ENCODE results near the gene NEDD4L. TPM values are rescaled to one million over a fixed set of nuclear protein-coding genes. Genes with fewer than 3 reads are reported as not detected.

Gene NEDD4L
- polyA plus RNA-seq, 1 donor = 140 TPM

DNA sequence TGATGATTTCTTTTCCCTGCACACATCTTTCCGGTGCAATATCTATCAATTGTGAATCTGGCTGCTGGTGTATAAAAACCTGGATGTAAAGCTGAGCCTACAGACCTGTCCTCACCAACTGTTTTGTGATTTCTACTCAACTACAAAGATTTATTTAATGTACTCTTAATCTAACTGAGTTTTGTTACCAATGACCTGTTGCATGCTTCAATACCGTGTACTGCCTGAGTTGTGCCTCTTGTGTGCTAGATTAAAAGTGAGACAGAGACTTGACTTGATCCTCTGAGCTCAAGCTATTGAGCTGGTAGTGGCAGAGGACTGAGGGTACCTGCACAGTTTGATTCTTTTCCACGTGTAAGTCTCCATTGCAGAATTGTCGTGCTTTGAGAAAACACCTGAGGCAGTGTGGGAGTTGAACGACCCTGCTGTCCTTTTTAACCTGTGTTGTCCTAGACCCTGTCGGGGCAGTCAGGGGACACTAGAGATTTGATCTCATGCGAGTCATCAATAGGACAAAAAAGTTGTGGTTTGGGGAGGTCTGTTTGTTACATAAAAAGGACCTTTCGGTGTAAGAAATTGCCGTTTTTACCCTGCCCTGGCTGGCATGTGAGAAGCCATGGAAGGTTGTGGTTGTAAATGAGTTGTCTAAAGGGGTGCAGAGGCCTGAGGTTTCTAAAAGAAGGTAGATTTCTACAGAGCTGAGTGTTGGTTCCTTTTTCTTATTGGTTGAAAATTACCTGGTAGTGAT, 353.5 kb downstream of the NEDD4L start:
- no peak for DNase-seq

DNA sequence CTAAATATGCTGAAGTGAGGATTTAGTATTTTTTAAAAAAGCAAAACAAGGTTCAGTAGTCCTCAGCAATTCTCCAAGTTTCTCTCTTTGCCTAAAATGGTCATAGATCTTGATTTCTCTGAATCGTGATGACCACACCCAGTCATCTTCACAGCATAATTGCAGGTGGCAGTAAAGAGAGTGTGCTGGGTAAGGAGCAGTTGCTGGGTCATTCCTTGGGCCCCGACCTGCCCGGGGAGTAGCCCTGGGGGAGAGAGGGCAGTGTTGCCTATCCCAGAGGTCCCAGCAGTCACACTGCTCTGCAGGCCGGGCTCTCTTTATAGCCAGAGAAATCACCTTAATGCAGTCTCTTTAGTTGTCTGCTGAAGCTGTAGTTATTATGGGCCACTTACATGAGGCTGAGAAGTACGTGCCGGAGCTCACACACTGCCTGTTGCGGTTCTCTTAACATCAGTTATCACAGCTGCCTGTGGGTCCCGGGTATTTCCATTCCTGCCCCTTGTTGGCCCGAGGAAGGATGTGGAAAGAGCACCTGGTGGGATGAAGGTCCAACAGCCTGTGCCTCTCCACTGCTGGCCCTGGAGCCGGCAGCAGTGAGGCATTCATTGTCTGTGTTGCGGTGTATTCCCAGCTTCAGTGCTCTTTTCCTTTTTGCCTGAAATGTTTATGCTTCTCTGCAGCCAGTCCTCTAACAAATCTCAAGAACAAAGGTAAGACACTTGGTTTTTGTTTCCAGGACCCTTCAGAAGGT, 354.8 kb downstream of the NEDD4L start:
- DNase-seq = no peak

DNA sequence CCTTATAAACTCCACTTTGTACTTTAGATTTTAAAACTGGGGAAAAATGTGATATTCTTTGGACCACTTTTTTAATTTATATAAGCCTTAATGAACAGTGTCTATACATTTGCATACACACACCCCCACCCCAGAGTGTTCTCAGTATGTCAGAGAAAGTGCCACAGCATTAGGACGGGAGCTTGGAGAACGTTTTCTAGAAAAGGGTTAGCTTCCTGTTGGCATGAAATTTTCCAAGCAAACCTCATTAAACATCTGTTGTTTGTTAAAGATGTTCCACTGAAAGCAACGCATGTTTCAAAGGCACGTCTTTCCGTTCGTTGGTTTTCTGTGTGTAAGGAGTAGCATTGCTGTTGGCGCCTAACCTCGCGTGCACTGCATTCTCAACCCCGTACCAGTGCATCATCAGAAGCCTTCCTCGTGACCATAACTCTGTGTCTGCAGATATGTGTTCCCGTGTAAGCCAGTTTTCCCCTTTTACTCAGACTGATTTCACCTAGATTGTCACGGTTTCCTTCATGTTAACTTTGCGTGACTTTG, 356.4 kb downstream of the NEDD4L start:
- DNase-seq = no peak

DNA sequence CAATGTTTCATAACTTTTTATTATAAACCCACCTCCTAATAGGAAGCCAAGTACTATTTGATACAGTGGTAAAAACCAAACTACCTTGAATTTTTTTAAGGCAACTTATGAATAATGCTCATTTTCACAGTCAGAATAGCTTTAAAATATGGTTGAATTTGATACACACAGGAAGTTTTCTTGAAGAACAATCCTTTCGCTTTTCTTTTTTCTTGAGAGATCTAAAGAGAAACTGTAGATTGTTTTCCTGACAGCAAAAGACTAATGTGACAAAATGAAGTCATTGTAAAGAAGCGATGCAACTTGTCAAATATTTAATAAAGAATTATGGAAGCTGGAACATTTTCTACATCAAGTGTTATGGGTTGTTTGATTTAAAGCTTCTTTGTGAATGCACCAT, 357.2 kb downstream of the NEDD4L start:
- no peak for DNase-seq

DNA sequence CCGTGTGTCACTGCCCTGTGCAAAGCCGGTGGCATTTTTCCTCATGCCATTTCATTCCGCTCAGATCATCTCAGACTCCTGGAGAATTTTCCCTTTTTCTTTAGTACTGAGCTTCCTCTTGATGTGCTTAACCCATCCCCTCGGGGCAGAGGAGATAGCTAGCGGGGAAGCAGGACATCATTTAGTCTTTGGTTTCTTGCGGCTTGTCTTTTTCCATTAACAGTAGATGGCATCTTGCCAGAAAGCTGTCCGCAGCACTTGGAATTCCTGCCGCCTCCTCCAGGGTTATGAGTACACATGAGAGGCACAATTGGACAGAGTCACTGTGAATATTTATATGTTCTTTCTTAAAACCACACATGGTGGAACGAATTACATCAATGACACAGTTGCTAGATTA, 358.2 kb downstream of the NEDD4L start:
- no peak for DNase-seq

DNA sequence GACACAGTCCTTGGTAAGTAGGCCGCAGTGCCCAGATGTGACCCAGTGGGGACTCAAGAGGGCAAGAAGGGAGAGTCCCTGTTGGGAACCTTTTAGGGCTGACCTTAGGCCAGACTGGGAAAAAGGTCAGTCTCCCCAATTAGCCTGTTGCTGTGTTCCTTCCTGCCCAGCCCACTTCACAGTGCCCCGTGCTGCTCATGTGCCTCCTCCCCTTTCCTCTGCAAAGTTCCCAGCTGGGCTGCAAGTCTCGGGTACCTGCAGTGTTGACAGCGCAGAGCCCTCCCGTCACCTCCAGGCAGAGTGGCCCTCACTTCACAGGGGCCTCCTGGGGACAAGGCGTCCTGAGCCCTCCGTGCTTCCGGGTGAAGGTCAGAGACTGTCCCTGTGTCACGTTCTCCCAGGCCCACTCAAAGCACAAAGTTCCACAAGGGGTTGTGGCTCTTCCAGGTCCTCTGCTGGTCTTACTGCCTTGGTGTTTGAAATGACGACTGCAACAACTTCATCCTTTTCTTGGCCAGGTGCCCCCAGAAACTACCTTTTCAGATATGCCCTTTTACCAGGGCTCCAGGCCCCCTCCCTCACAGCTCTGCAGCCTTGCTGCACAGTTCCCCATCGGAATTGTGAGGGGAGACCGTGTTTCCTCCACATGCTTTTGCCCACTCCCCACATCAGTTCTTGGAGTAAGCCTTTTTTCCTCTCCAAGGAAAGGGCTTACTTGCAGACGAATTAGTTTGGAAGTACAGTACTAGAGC, 359.1 kb downstream of the NEDD4L start:
- no peak for DNase-seq

DNA sequence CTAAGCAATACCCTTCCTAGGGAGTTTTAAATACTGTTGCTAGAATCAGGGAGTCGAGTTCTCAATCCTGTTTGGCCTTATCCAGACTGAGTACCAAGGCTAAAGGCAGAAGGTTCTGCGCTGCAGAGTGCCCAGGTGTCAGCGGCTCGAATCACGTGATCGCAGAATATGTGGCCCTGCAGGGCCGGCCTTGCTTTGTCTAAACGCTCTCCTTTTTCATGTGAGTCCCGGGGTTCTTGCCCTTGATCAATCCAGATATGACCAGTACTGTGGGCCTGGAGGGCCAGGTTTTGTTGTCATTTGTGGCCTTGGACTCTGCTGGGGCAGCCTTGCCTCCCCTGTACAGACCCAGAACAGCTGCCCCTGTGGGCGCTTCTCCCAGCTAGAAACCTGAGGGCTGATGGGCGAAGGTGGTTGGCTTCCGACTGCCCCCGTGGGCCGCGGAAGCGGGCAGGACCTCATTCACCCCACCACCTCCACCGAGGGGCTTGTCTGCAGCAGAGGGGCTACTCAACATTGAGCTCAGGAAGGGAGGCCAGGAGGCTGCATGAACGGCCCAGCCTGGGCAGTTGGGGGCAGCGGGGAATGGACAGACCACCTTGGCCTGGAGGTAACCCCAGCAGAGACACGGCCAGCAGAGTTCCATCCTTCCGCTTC, 359.9 kb downstream of the NEDD4L start:
- no peak for DNase-seq

DNA sequence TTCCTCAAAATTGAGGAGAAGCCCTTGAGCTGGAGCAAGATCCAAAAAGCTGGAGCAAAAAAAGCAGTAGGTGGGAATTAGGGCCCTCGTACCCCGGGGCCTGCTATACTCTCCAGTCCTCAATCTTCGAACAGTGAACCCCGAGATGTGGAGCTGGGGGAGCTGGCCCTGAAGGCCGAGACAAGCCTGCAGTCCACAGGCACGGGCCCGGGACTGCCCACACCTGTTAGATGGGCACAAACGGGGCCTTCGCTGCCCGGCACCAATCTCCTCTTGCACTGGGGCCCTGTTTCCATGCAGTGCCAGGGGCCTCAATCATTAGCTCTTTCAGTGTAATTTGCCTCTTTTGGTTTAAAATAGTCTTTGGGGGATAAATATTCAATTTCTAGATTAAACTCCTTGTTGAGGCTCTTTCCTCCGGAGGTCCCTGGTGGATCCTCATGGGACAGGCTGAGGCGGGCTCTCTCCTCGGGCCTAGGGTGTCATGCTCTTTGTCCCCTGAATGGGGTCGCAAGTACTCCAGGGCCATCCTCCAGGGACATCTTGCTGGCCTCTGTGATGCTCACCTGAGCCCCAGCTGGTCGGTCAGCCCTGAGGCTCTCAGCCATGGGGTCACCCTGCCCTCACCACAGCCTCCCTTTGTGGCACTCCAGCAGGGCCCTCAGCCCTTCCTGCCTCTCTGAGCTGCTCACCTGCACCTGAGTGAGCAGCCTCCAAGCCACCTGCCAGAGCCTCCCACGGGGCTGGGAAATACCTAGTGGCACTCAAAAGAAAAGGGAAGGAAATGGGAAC, 361.3 kb downstream of the NEDD4L start:
- DNase-seq = no peak

DNA sequence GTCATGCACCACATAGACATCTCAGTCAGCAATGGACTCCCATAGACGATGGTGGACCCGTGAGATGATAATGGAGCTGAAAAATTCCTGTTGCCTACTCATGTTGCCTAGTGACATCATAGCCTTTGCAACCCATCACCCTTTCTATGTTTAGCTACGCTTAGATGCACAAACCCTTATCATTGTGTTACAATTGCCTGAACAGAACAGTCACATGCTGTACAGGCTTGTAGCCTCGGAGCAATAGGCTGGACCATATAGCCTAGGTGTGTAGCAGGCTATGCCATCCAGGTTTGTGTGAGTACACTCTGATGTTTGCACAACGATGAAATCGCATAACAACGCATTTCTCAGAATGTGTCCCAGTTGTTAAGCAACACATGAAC, 363.2 kb downstream of the NEDD4L start:
- DNase-seq = no peak

DNA sequence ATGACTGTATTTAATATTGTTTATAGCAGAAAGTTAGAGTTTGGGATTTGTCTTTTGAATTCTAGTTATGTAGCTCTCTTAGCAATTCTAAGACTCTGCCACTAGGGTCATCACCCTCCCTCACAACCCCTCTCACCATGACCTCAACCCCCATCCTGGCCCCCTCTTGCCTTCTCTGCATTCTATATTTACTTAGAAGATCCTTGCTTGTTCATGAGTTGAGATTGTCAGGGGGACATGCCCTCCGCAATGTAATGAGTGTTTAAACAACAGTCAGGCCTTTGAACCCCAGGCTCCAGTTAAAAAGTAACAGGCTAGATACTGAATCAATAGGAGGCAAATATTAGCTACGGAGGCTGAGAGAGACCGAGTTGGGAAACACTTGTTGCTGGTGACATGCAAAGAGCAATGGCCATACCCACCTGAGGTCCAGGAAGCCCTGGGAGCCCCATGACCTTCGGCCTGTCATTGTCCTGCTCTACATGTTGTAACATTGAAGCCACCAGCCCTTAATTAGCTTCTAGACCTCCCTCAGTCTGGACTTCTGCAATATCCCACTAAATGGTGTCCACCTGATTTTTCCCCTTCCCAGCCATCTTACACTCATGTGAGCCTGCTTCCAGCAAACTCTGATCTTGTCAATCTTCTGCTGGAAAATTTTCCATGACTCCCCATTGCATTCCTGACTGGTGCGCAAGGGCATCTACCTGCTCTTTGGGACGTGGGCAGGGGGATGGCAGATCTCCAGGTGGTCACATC, 363.8 kb downstream of the NEDD4L start:
- DNase-seq = no peak

DNA sequence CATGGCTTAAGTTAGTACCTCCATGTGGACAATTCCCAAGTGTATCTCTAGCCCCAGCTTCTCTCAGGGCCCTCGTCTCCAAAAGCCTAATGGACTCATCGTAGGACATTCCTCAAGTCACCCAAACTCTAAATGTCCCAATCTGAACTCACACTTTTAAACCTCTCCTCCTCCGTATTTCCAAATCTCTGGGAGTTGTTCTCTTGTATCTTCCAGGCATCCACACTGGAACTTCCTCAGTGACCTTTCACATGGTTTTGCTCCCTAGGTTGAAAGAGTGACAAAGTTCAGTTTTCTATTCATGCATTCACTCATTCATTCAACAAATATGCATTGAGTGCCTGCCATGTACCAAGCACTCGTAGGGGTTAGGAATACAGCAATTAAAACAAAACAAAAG, 364.6 kb downstream of the NEDD4L start:
- no peak for DNase-seq

DNA sequence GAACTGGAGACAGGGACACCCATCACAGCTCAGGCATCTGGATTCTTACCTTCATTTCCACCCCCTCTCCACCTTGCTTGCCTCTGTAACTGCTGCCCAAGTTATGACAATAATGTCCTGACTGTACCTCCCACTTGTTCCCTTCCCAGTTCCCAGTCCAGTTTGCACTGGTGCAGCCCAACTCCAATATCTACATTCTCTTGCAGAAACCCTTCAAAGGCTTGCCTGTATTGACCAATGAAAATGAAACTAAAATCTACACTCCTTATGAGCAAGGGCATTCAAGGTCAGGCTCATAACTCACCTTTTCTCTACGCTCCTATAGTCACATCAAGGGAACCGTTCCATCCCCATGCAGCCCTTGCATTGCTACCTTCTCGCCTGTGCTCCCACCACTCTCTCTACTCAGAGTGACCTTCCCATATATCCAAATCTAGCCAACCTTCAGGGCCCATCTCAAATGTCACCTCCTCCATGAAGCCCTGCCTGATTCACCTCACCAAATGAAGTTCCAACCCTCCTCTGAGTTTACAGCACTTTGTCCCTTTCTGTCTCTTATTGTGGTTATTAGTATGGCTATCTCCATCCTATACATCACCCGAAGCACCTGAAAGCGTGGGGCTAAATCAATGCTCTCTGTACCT, 365.9 kb downstream of the NEDD4L start:
- DNase-seq = no peak

DNA sequence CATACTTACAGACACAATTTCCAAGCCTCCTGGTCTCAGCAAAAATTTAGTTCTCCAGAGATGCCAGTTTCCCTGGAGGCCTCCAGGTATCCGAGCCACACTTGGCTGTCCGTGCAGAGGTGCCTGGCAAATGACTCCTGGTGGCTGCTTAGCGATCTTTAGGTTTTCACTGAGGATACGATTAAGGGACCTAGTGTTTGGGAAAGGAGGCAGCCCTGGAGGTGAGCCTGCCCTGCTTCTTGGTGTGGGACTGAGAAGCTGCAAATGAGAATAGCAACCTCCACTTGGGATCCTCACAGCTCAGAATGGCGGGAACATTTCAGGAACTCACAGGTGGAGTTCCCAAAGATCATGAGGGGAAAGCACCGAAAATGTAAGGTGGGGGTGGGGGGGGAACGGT, 367.3 kb downstream of the NEDD4L start:
- DNase-seq = no peak

DNA sequence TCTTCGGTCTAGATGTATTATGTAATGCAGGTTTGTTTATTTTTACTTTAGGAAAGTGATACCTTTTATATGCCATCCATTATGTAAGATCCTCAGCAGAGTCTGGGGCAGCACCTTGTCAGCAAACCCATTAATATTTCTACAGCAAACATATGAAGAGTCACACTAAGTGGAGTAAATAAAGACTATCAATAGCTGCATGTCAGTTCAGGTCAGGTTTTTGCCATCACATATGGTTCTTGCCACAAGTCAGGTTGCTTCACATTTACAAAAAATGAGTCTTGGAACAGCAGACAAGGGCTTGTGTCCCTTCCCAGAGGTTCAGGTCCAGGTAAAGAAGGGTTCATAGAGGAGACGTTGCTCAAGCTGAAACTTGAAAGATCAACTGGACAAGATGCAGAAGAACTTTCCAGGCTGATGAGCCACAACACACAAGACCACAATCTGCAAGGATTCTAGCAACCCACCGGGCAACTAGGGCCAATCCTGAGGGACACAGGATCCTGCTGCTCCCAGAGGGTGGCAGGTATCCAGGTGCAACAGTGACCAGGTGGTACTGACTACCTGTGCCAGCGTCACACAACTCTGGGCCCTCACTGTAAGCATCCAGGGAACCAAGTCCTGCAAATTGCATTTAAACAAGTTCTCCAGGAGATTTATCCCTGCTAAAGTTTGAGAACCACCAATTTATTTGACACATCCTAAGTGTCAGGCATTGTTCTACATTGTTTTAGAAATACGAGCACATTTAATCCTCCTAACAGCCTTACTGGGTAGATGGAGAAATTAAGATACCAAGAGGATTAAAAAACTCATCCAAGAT, 369.0 kb downstream of the NEDD4L start:
- no peak for DNase-seq

DNA sequence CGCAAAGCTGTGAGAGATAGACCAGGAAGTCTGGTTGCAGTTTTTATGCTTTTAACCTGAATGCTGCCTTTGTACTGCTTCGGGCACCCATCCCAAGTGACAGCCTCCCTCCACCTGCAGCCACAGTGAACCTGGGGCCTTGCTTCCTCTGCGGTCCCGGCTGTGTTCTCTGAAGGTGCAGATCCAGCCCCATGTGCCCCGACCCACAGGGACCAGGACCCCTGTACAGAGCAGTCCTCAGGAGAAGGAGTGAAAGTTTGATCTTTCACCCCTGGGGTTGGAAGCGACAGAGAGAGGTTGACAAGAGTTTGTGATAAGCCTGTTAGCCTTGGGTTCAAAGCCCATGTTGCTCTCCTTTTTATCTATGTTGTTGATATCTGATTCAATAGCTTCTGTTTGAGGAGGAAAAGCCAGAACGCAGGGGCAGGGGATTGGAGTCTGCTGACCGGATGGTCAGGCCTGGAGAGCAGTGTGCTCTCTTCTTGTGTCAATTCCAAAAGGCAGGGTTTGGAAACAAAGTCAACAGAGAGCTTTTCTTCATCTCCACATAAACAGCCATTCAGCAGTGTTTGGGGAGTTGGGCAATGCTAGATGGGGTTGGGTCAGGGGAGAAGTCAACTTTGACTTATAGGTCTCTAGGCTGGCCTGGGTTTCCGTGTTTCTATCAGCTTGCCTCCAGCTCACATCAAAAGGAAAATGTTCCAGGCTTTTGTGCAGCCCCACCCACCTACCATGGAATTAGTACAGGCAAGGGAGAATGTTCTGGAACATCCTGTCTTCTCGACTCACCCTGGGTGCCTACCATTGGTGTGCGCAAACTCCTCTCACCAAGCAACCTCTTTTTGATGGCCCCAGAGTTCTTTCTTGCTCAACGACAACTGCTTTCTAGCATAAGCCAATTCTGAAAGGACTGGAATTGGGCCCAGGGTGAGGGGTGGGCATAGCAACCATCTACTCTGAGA, 369.9 kb downstream of the NEDD4L start:
- no peak for DNase-seq

DNA sequence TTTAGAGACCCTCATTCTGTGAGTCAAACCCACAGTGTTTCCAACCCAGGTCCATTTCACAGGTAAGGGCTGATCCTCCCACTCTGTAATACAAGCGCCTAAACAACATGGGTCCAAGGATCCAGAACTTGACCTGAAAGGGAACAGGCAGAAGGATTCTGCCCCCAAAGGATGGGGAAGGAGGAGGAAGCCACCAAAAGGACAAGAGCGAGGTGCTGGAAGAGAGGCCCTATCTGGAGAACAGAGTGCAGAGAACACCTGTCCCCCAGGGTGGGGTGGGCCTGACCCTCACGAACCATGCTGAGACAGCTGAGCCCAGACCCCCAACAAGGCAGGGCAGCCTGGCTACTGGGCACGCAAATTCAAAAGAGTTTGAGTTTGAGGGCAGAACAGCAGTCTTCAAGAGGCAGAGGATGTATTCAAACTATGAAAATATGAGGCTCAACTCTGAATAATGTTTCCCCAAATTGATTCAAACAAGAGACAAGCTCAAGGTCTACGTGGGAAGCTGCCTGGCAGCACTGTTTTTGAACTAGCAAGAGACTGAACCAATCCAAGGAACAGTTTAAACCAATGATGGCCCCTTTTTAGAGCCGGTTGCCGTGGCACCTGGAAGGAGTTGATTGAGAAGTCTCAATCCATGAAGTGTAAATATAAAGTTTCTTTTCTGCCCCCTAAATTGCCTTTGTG, 372.1 kb downstream of the NEDD4L start:
- DNase-seq = no peak

All from left kidney (tissue), 2 donors.